H9 (cell line): ENCODE data around the gene CRABP2. TPM values are rescaled to one million over a fixed set of nuclear protein-coding genes. Genes with fewer than 3 reads are reported as not detected.
A peak's percentile ranks its signal among the peaks of the same experiment; 100 is the strongest.

Experiments
- DNase-seq: peaks from one replicate; pipeline ENCODE4 v3.0.0-alpha.2; 2017
- H2AFZ ChIP-seq: one replicate; pipeline ENCODE4 v1.6.1; 2013; ENCODE audit warnings: mild to moderate bottlenecking, low read length, control low read depth, moderate library complexity
- H2AK5ac ChIP-seq: 2 replicates; pipeline ENCODE4 v1.6.1; 2013; ENCODE audit warnings: low read length, control low read depth, mixed read lengths; ENCODE audit not compliant: insufficient read length
- H2BK120ac ChIP-seq: one replicate; pipeline ENCODE4 v1.6.1; 2013; ENCODE audit warnings: low read depth, mild to moderate bottlenecking, low read length, control low read depth, inconsistent platforms; ENCODE audit not compliant: poor library complexity, severe bottlenecking
- H2BK12ac ChIP-seq: 2 replicates; pipeline ENCODE4 v1.6.1; 2013; ENCODE audit warnings: low read length, control low read depth, mixed read lengths, low read depth; ENCODE audit not compliant: insufficient read length
- H2BK15ac ChIP-seq: 2 replicates; pipeline ENCODE4 v1.6.1; 2013; ENCODE audit warnings: low read depth, low read length, control low read depth
- H2BK20ac ChIP-seq: one replicate; pipeline ENCODE4 v1.6.1; 2013; ENCODE audit warnings: low read depth, mild to moderate bottlenecking, low read length, control low read depth, inconsistent platforms; ENCODE audit not compliant: poor library complexity, severe bottlenecking
- H2BK5ac ChIP-seq: 2 replicates; pipeline ENCODE4 v1.6.1; 2013; ENCODE audit warnings: low read length, control low read depth, mixed read lengths; ENCODE audit not compliant: insufficient read length
- H3K14ac ChIP-seq: 2 replicates; pipeline ENCODE4 v1.6.1; 2013; ENCODE audit warnings: low read length, control low read depth; ENCODE audit not compliant: insufficient read depth
- H3K18ac ChIP-seq: 2 replicates; pipeline ENCODE4 v1.6.1; 2013; ENCODE audit warnings: low read depth, mild to moderate bottlenecking, mixed read lengths, low read length, control low read depth; ENCODE audit not compliant: insufficient read length
- H3K23ac ChIP-seq: 2 replicates; pipeline ENCODE4 v1.6.1; 2013; ENCODE audit warnings: low read length, control low read depth, mixed read lengths, low read depth; ENCODE audit not compliant: insufficient read length
- H3K23me2 ChIP-seq: 2 replicates; pipeline ENCODE4 v1.6.1; 2013; ENCODE audit warnings: low read depth, mild to moderate bottlenecking, mixed read lengths, low read length, control low read depth; ENCODE audit not compliant: insufficient read length, poor library complexity, severe bottlenecking
- H3K27ac ChIP-seq: 2 replicates; pipeline ENCODE4 v1.5.1; 2013; ENCODE audit warnings: low read length, control low read depth, mixed read lengths, low read depth; ENCODE audit not compliant: insufficient read length
- H3K27me3 ChIP-seq: 2 replicates; pipeline ENCODE4 v1.6.1; 2013; ENCODE audit warnings: low read length, control low read depth, inconsistent platforms; ENCODE audit not compliant: insufficient read depth
- H3K4ac ChIP-seq: 2 replicates; pipeline ENCODE4 v1.6.1; 2013; ENCODE audit warnings: low read depth, mild to moderate bottlenecking, control low read depth, inconsistent platforms, low read length, moderate library complexity
- H3K4me1 ChIP-seq: 2 replicates; pipeline ENCODE4 v1.6.1; 2013; ENCODE audit warnings: low read length, control low read depth, inconsistent platforms; ENCODE audit not compliant: insufficient read depth
- H3K4me2 ChIP-seq: 2 replicates; pipeline ENCODE4 v1.6.1; 2013; ENCODE audit warnings: low read length, control low read depth, mixed read lengths; ENCODE audit not compliant: insufficient read length, insufficient read depth
- H3K56ac ChIP-seq: 2 replicates; pipeline ENCODE4 v1.6.1; 2013; ENCODE audit warnings: low read depth, mild to moderate bottlenecking, mixed read lengths, low read length, control low read depth; ENCODE audit not compliant: insufficient read length
- H3K79me1 ChIP-seq: 2 replicates; pipeline ENCODE4 v1.6.1; 2013; ENCODE audit warnings: low read depth, mild to moderate bottlenecking, moderate library complexity, low read length, control low read depth, inconsistent platforms; ENCODE audit not compliant: insufficient read depth, poor library complexity, severe bottlenecking
- H3K79me2 ChIP-seq: 2 replicates; pipeline ENCODE4 v1.6.1; 2013; ENCODE audit warnings: low read length, control low read depth, inconsistent platforms; ENCODE audit not compliant: insufficient read depth
- H3K9ac ChIP-seq: 2 replicates; pipeline ENCODE4 v1.6.1; 2013; ENCODE audit warnings: low read length, control low read depth, mixed read lengths; ENCODE audit not compliant: insufficient read length; ENCODE audit errors: extremely low read depth
- H3K9me3 ChIP-seq: one replicate; pipeline ENCODE4 v1.6.1; 2013; ENCODE audit warnings: low read depth, low read length, inconsistent platforms; ENCODE audit not compliant: control insufficient read depth
- H3T11ph ChIP-seq: one replicate; pipeline ENCODE4 v1.6.1; 2013; ENCODE audit warnings: mild to moderate bottlenecking, low read length, control low read depth, inconsistent platforms
- H4K20me1 ChIP-seq: one replicate; pipeline ENCODE4 v1.6.1; 2013; ENCODE audit not compliant: control insufficient read depth, insufficient read length, insufficient read depth
- H4K5ac ChIP-seq: 2 replicates; pipeline ENCODE4 v1.6.1; 2013; ENCODE audit warnings: low read depth, mild to moderate bottlenecking, mixed read lengths, low read length, control low read depth; ENCODE audit not compliant: insufficient read length
- H4K8ac ChIP-seq: replicated peaks from 2 replicates; pipeline ENCODE4 v1.6.1; 2013; ENCODE audit warnings: low read length, control low read depth, mixed read lengths, low read depth; ENCODE audit not compliant: insufficient read length
- H4K91ac ChIP-seq: 2 replicates; pipeline ENCODE4 v1.6.1; 2013; ENCODE audit warnings: low read depth, mild to moderate bottlenecking, moderate library complexity, mixed read lengths, low read length, control low read depth; ENCODE audit not compliant: insufficient read length
- H3K27ac Mint-ChIP-seq, 3 experiments: 2 replicates in 2 of 3; 3 replicates in 1 of 3; pipeline ENCODE4 v1.8.0; 2020 to 2021; ENCODE audit warnings: mixed read lengths in 3 of 3, mild to moderate bottlenecking in 1 of 3, moderate library complexity in 1 of 3
- H3K27me3 Mint-ChIP-seq: 2 replicates; pipeline ENCODE4 v1.8.0; 2021; ENCODE audit warnings: low read depth, mild to moderate bottlenecking, moderate library complexity, mixed read lengths
- H3K36me3 Mint-ChIP-seq, 3 experiments: 2 replicates in 2 of 3; 3 replicates in 1 of 3; pipeline ENCODE4 v1.8.0; 2020 to 2021; ENCODE audit warnings: low read depth in 3 of 3, mixed read lengths in 3 of 3; ENCODE audit not compliant: insufficient read depth in 1 of 3
- H3K4me1 Mint-ChIP-seq, 2 experiments: 2 replicates each; pipeline ENCODE4 v1.8.0; 2020; ENCODE audit warnings: mixed read lengths in 2 of 2
- H3K4me3 Mint-ChIP-seq, 2 experiments: 2 replicates in 1 of 2; 3 replicates in 1 of 2; pipeline ENCODE4 v1.8.0; 2020 to 2021; ENCODE audit warnings: mild to moderate bottlenecking in 2 of 2, mixed read lengths in 2 of 2, moderate library complexity in 1 of 2
- H3K9me3 Mint-ChIP-seq, 2 experiments: 2 replicates in 1 of 2; 3 replicates in 1 of 2; pipeline ENCODE4 v1.8.0; 2020; ENCODE audit warnings: mild to moderate bottlenecking in 2 of 2, mixed read lengths in 2 of 2, moderate library complexity in 1 of 2
- WGBS: extraction: QIAGEN DNeasy Blood & Tissue Kit; methylation state at CpG from one replicate; pipeline ENCODE4 v1.1.7; 2013; ENCODE audit warnings: missing lambda C conversion rate, low lambda C conversion rate, mixed read lengths; ENCODE audit not compliant: insufficient read length; ENCODE audit errors: extremely low coverage; 5-methylcytosine and 5-hydroxymethylcytosine counted together
- total RNA-seq: library from RNA; stranded (reverse); gene quantifications from 2 replicates; pipeline ENCODE4 v1.2.1, GENCODE V29; 2021
- TF ChIP-seq, protein P1 (sequence below): fragments of 200-600 bp; sonication (generic); conservative IDR thresholded peaks from 3 replicates; pipeline ENCODE4 v1.8.0; 2021; ENCODE audit warnings: antibody characterized with exemption, mild to moderate bottlenecking

Gene CRABP2
- total RNA-seq, 1 experiment from 2014 or later: 184 TPM

DNA sequence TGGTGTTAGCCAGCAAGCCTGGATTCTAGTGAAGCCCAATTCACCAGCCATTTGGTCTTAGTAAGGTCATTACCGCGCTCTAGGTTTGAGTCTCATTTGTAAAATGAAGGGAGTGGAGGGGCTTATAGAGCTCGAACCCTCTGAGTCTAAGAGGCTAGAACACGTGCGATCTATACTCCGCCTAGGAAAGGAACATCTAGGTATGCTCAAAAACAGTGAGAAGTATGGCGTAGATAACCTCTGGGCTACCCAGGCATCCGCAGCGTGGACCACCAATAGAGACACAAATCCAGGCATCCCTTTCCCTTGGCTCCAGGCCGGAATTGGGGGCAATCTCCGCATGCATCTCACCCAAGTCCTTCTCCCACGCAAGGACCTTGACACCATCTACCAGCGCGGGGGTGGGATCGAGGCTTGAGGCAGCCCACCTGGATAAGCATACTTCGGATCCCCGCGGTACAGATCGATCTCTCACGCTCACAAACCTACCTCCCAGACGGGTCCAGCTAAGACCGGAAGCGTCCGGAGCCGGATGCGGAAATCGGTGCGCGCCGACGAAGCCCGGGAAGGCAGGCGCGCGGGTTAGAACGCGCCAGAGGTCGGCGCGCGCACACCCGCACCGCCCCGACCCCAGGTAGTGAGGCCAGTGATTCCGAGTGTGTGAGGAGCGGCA, 22.7 kb upstream of the CRABP2 start, which contains the start of gene METTL25B:
TSS of gene METTL25B (plus strand) at position 544 of the 673 bp plus-strand sequence. CDS start 636 bp downstream, outside the sequence.
- Histone ChIP-seq H4K20me1 (peaks cover 3% of the 10 kb centered on the region), H2BK15ac (no peak within 1 kb of the TSS), H4K8ac (no peak within 1 kb of the TSS), H3K4me1 (peaks cover 5% of the 10 kb centered on the region), H3K9me3 (no peaks in the 10 kb centered on the region), H3K23ac (no peak within 1 kb of the TSS), H3T11ph (no peak within 1 kb of the TSS), H4K5ac (peak within 1 kb of the TSS; percentile 34), H3K14ac (peak within 1 kb of the TSS; percentile 88), H2BK120ac (no peak within 1 kb of the TSS), H3K79me2 (peaks cover 27% of the 10 kb centered on the region; the same call in 1 of the 2 replicates), H4K91ac (no peak within 1 kb of the TSS), H2AK5ac (no peak within 1 kb of the TSS), H3K79me1 (peaks cover 17% of the 10 kb centered on the region), H3K4me2 (peak within 1 kb of the TSS; percentile 97), H3K56ac (no peak within 1 kb of the TSS), H2BK5ac (no peak within 1 kb of the TSS), H2BK20ac (no peak within 1 kb of the TSS), H3K27ac (no peak within 1 kb of the TSS), H3K27me3 (no peaks in the 10 kb centered on the region), H3K18ac (peak within 1 kb of the TSS; percentile 56), H3K4ac (no peak within 1 kb of the TSS), H3K23me2 (no peaks in the 10 kb centered on the region), H2AFZ (no peak within 1 kb of the TSS), H3K9ac (peak within 1 kb of the TSS; percentile 91), H2BK12ac (no peak within 1 kb of the TSS)
- Mint-ChIP-seq H3K9me3 (no peaks in the 10 kb centered on the region), H3K36me3 (peaks cover 18 to 21% (median 21%) of the 10 kb centered on the region in 3 experiments), H3K27ac (peak within 1 kb of the TSS; percentile 93 to 99 (median 98)), H3K27me3 (no peaks in the 10 kb centered on the region; the same call in 1 of the 2 replicates), H3K4me1 (peaks cover 10 to 14% of the 10 kb centered on the region in 2 experiments), H3K4me3 (no peak within 1 kb of the TSS; a peak in 1 of 5 replicates)
- WGBS: no CpG with 5 or more reads among the region's 46 CpGs
- TF ChIP-seq, protein P1, sequence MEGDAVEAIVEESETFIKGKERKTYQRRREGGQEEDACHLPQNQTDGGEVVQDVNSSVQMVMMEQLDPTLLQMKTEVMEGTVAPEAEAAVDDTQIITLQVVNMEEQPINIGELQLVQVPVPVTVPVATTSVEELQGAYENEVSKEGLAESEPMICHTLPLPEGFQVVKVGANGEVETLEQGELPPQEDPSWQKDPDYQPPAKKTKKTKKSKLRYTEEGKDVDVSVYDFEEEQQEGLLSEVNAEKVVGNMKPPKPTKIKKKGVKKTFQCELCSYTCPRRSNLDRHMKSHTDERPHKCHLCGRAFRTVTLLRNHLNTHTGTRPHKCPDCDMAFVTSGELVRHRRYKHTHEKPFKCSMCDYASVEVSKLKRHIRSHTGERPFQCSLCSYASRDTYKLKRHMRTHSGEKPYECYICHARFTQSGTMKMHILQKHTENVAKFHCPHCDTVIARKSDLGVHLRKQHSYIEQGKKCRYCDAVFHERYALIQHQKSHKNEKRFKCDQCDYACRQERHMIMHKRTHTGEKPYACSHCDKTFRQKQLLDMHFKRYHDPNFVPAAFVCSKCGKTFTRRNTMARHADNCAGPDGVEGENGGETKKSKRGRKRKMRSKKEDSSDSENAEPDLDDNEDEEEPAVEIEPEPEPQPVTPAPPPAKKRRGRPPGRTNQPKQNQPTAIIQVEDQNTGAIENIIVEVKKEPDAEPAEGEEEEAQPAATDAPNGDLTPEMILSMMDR: no peak
- peak; percentile 88 for DNase-seq
